Common myeloid progenitor, CD34-positive (primary cell): ENCODE data around the gene EVL.

Experiments
- CTCF ChIA-PET: fragments of 350-600 bp; sonication (Branson Sonifier 250); formaldehyde crosslinking; loops from one replicate; lab custom pipeline; 2021; ENCODE audit warnings: antibody characterized with exemption; lab: Charles Lee
- POLR2A ChIA-PET: fragments of 350-600 bp; sonication (Branson Sonifier 250); formaldehyde crosslinking; loops from one replicate; lab custom pipeline; 2021; ENCODE audit warnings: antibody characterized with exemption; lab: Charles Lee
- DNase-seq, 3 donors: peaks; one replicate each; pipeline versions ENCODE4 v3.0.0 to v3.0.0-alpha.2; 2013
- H3K27ac ChIP-seq, 2 experiments: 1 replicate in 1 of 2; 2 replicates in 1 of 2; pipeline ENCODE4 v1.7.0; 2013; ENCODE audit warnings: inconsistent platforms in 2 of 2, low read length in 2 of 2, mild to moderate bottlenecking in 2 of 2, low read depth in 1 of 2, moderate library complexity in 1 of 2; ENCODE audit not compliant: severe bottlenecking in 2 of 2, insufficient read depth in 1 of 2, poor library complexity in 1 of 2
- H3K27me3 ChIP-seq, 5 experiments: replicated peaks in 2 of 5; 1 replicate in 3 of 5; 2 replicates in 2 of 5; pipeline versions ENCODE4 v1.6.1 to v1.7.0; 2013; ENCODE audit warnings: low read length in 4 of 5, mild to moderate bottlenecking in 2 of 5, moderate library complexity in 2 of 5, inconsistent platforms in 1 of 5; ENCODE audit not compliant: insufficient read depth in 5 of 5, control insufficient read depth in 4 of 5
- H3K36me3 ChIP-seq, 4 experiments: 1 replicate in 2 of 4; 2 replicates in 2 of 4; pipeline versions ENCODE4 v1.6.1 to v1.7.0; 2013; ENCODE audit warnings: low read length in 3 of 4, control low read depth in 1 of 4, mild to moderate bottlenecking in 1 of 4; ENCODE audit not compliant: control insufficient read depth in 4 of 4, insufficient read depth in 4 of 4
- H3K4me1 ChIP-seq, 4 experiments: 1 replicate in 3 of 4; 2 replicates in 1 of 4; pipeline versions ENCODE4 v1.6.1 to v1.7.1; 2013; ENCODE audit warnings: low read length in 3 of 4, mild to moderate bottlenecking in 3 of 4, control low read depth in 1 of 4, inconsistent platforms in 1 of 4, moderate library complexity in 1 of 4; ENCODE audit not compliant: control insufficient read depth in 4 of 4, insufficient read depth in 4 of 4; ENCODE audit errors: control extremely low read depth in 1 of 4
- H3K4me3 ChIP-seq, 7 experiments: 1 replicate in 4 of 7; 2 replicates in 3 of 7; pipeline versions ENCODE4 v1.5.1 to v1.7.0; 2013; ENCODE audit warnings: mild to moderate bottlenecking in 7 of 7, low read length in 6 of 7, moderate library complexity in 6 of 7, inconsistent platforms in 2 of 7, low read depth in 2 of 7, control low read depth in 1 of 7; ENCODE audit not compliant: insufficient read depth in 4 of 7, control insufficient read depth in 1 of 7; ENCODE audit errors: extremely low read depth in 1 of 7
- H3K9me3 ChIP-seq, 5 experiments: 1 replicate in 4 of 5; 2 replicates in 1 of 5; pipeline versions ENCODE4 v1.6.1 to v1.7.1; 2013; ENCODE audit warnings: low read length in 4 of 5, mild to moderate bottlenecking in 2 of 5, inconsistent platforms in 1 of 5, low read depth in 1 of 5, moderate library complexity in 1 of 5; ENCODE audit not compliant: control insufficient read depth in 4 of 5, insufficient read depth in 2 of 5; ENCODE audit errors: control extremely low read depth in 1 of 5
- WGBS: methylation state at CpG from one replicate; pipeline ENCODE4 v1.1.5; 2013; ENCODE audit not compliant: insufficient coverage; 5-methylcytosine and 5-hydroxymethylcytosine counted together

The EVL gene

DNA sequence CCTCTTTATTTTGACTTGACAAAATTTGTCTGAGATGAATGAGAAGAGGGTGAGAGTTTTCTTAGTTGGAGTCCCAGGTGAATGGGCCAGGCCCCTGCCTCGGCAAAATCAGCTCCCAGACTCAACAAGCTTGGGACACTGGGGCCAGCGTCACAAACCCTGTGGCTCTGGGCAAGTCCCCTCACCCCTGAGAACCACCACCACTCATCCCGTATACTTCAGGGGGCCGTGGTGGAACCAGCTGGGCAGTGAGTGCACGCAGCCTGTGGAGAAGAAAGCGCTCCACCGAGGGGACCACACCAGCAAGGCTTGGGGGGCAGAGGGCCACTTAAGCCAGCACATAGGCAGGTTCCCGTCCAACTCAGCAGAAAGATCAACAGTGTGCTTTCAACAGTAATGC, 54.0 kb downstream of the EVL start:
- peaks cover 5 to 83% (median 19%) of the 10 kb centered on the region in 4 experiments for H3K36me3 ChIP-seq
- ChIA-PET CTCF (interaction anchor here (0.7 to 53.6 kb wide), 11 partner anchors 9 to 128 kb away, joined by 3 to 1065 read pairs (median 4); partner anchors contain the start of gene EVL), POLR2A (no interaction called here)
- DNase-seq, result no peak
- peaks cover 0 to 12% (median 6%) of the 10 kb centered on the region in 4 experiments for H3K4me1 ChIP-seq
- H3K27me3 ChIP-seq, result no peaks in the 10 kb centered on the region
- 90% methylated on average over 5 of the region's 8 CpGs for WGBS
- no peak overlapping the region for H3K27ac ChIP-seq
- no peak overlapping the region for H3K4me3 ChIP-seq
- no peaks in the 10 kb centered on the region for H3K9me3 ChIP-seq

DNA sequence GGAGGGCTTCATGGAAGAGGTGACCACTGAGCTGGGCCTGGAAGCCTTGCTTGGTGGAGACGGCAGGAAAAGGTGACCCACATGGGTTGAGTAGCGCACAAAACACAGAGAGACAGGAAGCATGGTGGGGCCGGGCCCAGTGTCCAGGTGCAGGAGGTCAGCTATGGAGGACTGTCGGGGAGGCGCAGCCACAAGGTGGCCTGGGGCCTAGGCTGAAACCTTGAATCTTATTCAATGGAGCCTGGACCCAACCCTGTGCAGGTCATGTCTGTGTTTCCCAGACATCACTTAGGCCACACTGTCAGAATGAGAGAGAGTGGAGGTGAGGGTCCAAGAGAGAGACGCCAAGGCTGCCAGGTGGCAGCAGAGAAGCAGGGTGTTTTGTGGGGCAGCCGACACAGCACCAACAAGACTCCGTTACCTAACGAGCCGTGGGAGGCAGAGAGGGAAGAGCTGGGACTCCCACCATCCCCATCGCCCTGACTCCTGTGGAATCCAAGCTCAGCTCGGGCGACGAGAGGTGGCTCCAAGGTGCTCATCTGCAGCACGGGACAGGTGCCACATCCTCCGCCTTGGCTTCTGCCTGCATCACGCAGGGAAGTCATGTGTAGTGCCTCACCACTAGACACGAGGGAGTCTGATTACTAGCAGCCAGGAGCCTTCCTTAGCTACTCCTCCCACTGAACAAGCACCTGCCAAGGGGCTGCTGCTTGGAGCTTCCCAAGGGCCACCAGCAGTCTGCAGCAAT, 55.5 kb downstream of the EVL start:
- Histone ChIP-seq H3K27ac (no peak overlapping the region), H3K27me3 (no peaks in the 10 kb centered on the region), H3K4me3 (no peak overlapping the region), H3K4me1 (peaks cover 0 to 12% (median 6%) of the 10 kb centered on the region in 4 experiments), H3K9me3 (no peaks in the 10 kb centered on the region), H3K36me3 (peaks cover 2 to 82% (median 24%) of the 10 kb centered on the region in 4 experiments)
- CTCF ChIA-PET, result interaction anchor here (0.7 to 53.6 kb wide), 8 partner anchors 9 to 139 kb away, joined by 3 to 1065 read pairs (median 4); partner anchors contain the start of gene EVL
- no peak for DNase-seq
- POLR2A ChIA-PET, result no interaction called here
- 97% methylated on average over 18 of the region's 18 CpGs for WGBS

DNA sequence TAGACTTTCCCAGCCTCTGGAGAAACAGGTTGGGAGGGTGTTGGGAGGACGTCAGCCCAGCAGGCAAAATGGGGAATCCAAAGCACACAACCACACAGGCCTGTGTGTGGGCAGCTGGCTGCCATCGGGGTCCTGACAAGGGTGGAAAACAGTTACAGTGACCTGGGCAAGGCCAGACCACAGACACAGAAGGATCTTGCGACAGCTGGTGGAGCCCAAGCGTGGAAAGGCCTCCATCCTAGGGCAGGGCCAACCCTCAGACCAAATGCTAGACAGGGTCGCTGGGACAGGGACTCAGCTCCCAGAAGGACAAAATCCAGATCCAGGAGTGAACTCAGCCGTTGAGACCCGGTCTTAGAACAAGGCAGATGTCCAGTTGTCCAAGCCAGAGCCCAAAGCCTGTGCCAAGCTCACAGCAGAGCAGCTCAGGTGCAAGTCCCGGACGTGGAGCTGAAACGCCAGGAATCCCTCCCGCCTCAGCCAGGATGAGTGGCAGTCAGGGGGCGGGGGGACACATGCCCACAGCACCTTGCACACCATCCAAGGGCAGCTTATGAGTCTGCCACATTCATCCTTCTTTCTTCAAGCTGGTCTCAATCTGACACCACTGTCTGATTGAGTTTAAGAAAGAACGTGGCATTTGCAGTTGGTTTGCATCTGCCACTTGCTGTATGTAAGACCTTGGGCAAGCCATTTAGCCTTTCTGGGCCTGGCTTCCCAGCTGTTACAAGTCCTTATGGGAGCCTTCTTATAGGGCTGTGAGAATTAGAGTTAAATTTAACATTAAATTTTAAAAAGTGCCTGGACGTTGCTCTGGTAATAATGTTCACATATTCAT, 56.6 kb downstream of the EVL start:
- Histone ChIP-seq H3K36me3 (peaks cover 6 to 82% (median 31%) of the 10 kb centered on the region in 4 experiments), H3K9me3 (no peaks in the 10 kb centered on the region), H3K4me1 (peaks cover 0 to 12% (median 6%) of the 10 kb centered on the region in 4 experiments), H3K27me3 (no peaks in the 10 kb centered on the region), H3K4me3 (no peak overlapping the region), H3K27ac (no peak overlapping the region)
- ChIA-PET CTCF (interaction anchor here (0.8 to 53.6 kb wide), 9 partner anchors 8 to 140 kb away, joined by 3 to 1065 read pairs (median 5); partner anchors contain the start of gene EVL), POLR2A (no interaction called here)
- no peak for DNase-seq
- 87% methylated on average over 12 of the region's 14 CpGs for WGBS

DNA sequence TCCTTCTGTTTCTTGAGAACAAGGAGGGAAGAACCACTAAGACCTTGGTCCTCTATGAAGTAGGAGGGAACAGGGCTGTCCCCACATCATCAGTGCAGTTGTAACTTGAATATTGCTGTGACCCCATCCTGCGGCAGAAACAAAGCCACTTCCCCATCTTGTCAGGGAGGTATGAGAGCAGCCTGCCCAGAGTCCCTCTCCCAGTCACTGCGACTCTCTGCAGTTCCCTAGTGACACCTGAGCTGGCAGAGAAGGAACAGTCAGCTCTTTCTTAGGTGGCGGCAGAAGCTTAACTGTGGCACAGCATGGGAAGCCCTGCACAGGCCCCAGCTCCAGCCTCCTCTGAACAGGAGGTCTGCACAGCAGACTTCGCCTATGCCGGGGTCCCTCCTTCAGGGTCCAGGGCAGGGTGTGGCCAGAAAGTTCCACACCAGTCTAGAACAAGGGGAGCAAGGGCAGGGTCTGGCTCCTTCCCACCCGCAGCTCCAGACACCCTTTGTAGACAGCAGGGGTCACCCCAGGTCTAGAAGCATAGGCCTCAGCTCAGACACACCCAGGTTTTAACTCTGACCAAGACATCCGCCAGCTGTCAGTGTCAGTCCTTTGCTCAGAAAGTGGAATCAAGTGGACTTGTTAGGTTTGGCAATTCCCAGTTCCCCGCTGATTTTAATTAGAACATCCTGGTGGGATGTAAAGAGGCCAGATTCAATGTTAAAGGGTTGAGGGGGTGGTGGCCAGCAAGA, 57.4 kb downstream of the EVL start:
- 89% methylated on average over 7 of the region's 8 CpGs for WGBS
- Histone ChIP-seq H3K27ac (no peak overlapping the region), H3K9me3 (no peaks in the 10 kb centered on the region), H3K4me1 (peaks cover 0 to 7% (median 2%) of the 10 kb centered on the region in 4 experiments), H3K4me3 (no peak overlapping the region), H3K27me3 (no peaks in the 10 kb centered on the region), H3K36me3 (peaks cover 11 to 82% (median 34%) of the 10 kb centered on the region in 4 experiments)
- ChIA-PET CTCF (interaction anchor here (0.6 to 53.6 kb wide), 9 partner anchors 9 to 141 kb away, joined by 3 to 1065 read pairs (median 5); partner anchors contain the start of gene EVL), POLR2A (no interaction called here)
- peak in 2 of 3 donors; percentile 30 to 35 for DNase-seq

DNA sequence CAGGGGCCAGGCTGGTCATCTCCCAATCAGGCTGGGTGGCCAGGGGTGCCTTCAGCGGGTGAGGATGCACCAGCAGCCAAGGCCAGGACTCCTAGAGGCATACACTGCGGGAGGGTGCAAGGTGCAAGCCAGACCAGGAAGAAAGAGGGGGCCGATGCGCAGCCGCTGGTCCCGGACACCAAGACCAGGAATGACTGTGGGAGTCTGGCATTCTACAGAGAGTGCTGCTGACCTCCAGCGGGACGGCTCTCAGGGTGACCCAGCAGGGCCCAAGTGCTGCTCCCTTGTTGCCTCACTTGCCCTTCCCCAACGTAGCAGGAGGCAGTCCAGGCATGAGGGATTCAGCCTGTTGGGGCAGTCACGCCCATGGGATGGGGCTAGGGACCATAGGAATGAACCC, 58.4 kb downstream of the EVL start:
- no peaks in the 10 kb centered on the region for H3K27me3 ChIP-seq

DNA sequence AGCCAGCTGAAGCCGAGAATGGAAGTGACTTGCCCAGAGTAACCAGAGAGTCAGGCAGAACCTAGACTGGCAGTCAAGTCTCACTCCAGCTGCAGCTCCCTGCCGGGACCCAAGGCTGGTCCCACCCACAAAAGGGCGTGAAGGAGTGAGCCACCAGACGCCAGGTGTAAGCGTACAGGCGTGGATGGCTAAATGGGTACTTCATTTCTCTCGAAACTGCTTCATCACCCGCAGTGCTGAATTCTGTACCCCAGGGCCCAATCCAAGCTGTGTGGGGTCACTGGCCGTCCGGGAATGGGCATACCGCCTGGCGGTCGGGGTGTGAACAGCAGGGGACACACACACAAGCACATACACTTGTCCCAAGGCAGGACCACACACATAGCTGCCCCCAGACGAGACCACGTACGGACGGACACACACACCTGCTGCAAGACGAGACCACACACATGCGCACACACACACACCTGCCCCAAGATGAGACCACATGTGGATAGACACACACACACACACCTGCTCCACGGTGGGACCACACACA, 59.4 kb downstream of the EVL start:
- peaks cover 10 to 86% (median 36%) of the 10 kb centered on the region in 4 experiments for H3K36me3 ChIP-seq
- 97% methylated on average over 11 of the region's 20 CpGs for WGBS
- no peak overlapping the region for H3K27ac ChIP-seq
- H3K9me3 ChIP-seq, result no peaks in the 10 kb centered on the region
- POLR2A ChIA-PET, result no interaction called here
- CTCF ChIA-PET, result interaction anchor here (0.8 kb wide), 1 partner anchor 31 kb away, joined by 3 read pairs; no protein-coding TSS in a partner anchor
- H3K4me1 ChIP-seq, result peaks cover 0 to 7% (median 0%) of the 10 kb centered on the region in 4 experiments
- no peak overlapping the region for H3K4me3 ChIP-seq
- H3K27me3 ChIP-seq, result no peaks in the 10 kb centered on the region
- DNase-seq, result no peak

More for the DNA sequence above, 58.4 kb downstream of the EVL start:
- H3K4me3 ChIP-seq, result no peak overlapping the region
- 96% methylated on average over 9 of the region's 10 CpGs for WGBS
- ChIA-PET POLR2A (no interaction called here), CTCF (no interaction called here)
- H3K27ac ChIP-seq, result no peak overlapping the region
- DNase-seq, result no peak
- H3K4me1 ChIP-seq, result peaks cover 0 to 7% (median 0%) of the 10 kb centered on the region in 4 experiments
- peaks cover 8 to 84% (median 36%) of the 10 kb centered on the region in 4 experiments for H3K36me3 ChIP-seq
- H3K9me3 ChIP-seq, result no peaks in the 10 kb centered on the region
